ENCODE measurements around the gene P2RX6.

The P2RX6 gene

GRCh38 chr22:20992456-20993303 lies 22.3 kb upstream of the P2RX6 start:
- in situ Hi-C loops (cut with HindIII; ENCODE audit: low pct_unique_long_range_greater_than_20kb, low sequenced_read_pairs), result no loop called here
- TF ChIP-seq JUND (IDR thresholded peaks at IDR 0.05; ENCODE audit: low read depth), result no peak
- DNase-seq (ENCODE audit: low read depth in 1 of 2, low spot score in 1 of 2), result no peak

- no peak for DNase-seq (ENCODE audit: low read depth in 1 of 2, low spot score in 1 of 2)
- no peak for TF ChIP-seq JUND (IDR thresholded peaks at IDR 0.05; ENCODE audit: low read depth)
- in situ Hi-C loops (cut with HindIII; ENCODE audit: low pct_unique_long_range_greater_than_20kb, low sequenced_read_pairs), result no loop called here
These were observed 21.4 kb upstream of the P2RX6 start for GRCh38 chr22:20993304-20994127.

DNA sequence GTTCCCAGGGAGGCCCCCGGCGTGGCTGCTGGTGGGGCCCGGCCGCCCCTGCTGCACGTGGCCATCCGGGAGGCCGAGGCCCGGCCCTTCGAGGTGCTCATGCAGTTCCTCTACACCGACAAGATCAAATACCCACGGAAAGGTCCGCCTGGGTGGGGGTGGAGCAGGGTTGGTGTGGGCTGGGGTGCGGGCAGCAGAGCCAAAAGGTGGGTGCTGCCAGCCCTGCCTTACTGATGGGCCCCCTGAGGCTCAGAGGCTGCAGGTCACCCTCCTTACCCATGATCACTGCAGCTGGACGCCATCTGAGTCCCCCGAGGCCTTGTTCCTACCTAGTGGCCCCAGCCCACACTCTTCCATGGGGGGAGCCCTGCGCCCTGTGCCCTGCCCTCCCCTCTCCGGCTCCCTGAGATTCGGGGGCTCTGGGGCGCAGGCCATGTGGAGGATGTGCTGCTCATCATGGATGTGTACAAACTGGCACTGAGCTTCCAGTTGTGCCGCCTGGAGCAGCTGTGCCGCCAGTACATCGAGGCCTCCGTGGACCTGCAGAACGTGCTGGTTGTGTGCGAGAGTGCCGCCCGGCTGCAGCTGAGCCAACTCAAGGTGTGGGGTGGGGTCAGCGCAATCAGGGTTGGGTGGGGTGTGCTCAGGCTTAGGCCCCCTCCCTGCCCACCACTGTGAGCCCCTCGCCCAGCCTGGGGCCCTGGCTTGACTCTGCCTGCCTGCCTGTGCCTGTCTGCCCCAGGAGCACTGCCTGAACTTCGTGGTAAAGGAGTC lies 20.6 kb upstream of the P2RX6 start:
- in situ Hi-C loops (cut with HindIII; ENCODE audit: low pct_unique_long_range_greater_than_20kb, low sequenced_read_pairs), result no loop called here

GRCh38 chr22:20994902-20995241 lies 20.1 kb upstream of the P2RX6 start:
- no peak for TF ChIP-seq JUND (IDR thresholded peaks at IDR 0.05; ENCODE audit: low read depth)
- in situ Hi-C loops (cut with HindIII; ENCODE audit: low pct_unique_long_range_greater_than_20kb, low sequenced_read_pairs), result no loop called here
- DNase-seq (ENCODE audit: low read depth in 1 of 2, low spot score in 1 of 2), result no peak

More for the DNA sequence above, 20.6 kb upstream of the P2RX6 start:
- TF ChIP-seq JUND (IDR thresholded peaks at IDR 0.05; ENCODE audit: low read depth), result no peak
- DNase-seq (ENCODE audit: low read depth in 1 of 2, low spot score in 1 of 2), result no peak

GRCh38 chr22:20995329-20996030 lies 19.5 kb upstream of the P2RX6 start:
- in situ Hi-C loops (cut with HindIII; ENCODE audit: low pct_unique_long_range_greater_than_20kb, low sequenced_read_pairs), result no loop called here

GRCh38 chr22:20996031-20996410 lies 18.9 kb upstream of the P2RX6 start:
- in situ Hi-C loops (cut with HindIII; ENCODE audit: low pct_unique_long_range_greater_than_20kb, low sequenced_read_pairs), result no loop called here
- no peak for DNase-seq (ENCODE audit: low read depth in 1 of 2, low spot score in 1 of 2)
- TF ChIP-seq JUND (IDR thresholded peaks at IDR 0.05; ENCODE audit: low read depth), result no peak

More at GRCh38 chr22:20995329-20996030, 19.5 kb upstream of the P2RX6 start:
- TF ChIP-seq JUND (IDR thresholded peaks at IDR 0.05; ENCODE audit: low read depth), result no peak
- DNase-seq (ENCODE audit: low read depth in 1 of 2, low spot score in 1 of 2), result no peak

- DNase-seq (ENCODE audit: low read depth in 1 of 2, low spot score in 1 of 2), result no peak
- TF ChIP-seq JUND (IDR thresholded peaks at IDR 0.05; ENCODE audit: low read depth), result no peak
- in situ Hi-C loops (cut with HindIII; ENCODE audit: low pct_unique_long_range_greater_than_20kb, low sequenced_read_pairs), result no loop called here
These were observed 18.1 kb upstream of the P2RX6 start for GRCh38 chr22:20996598-20997535.

GRCh38 chr22:20997536-20998257 lies 17.3 kb upstream of the P2RX6 start:
- no peak for DNase-seq (ENCODE audit: low read depth in 1 of 2, low spot score in 1 of 2)
- in situ Hi-C loops (cut with HindIII; ENCODE audit: low pct_unique_long_range_greater_than_20kb, low sequenced_read_pairs), result no loop called here
- TF ChIP-seq JUND (IDR thresholded peaks at IDR 0.05; ENCODE audit: low read depth), result no peak

DNA sequence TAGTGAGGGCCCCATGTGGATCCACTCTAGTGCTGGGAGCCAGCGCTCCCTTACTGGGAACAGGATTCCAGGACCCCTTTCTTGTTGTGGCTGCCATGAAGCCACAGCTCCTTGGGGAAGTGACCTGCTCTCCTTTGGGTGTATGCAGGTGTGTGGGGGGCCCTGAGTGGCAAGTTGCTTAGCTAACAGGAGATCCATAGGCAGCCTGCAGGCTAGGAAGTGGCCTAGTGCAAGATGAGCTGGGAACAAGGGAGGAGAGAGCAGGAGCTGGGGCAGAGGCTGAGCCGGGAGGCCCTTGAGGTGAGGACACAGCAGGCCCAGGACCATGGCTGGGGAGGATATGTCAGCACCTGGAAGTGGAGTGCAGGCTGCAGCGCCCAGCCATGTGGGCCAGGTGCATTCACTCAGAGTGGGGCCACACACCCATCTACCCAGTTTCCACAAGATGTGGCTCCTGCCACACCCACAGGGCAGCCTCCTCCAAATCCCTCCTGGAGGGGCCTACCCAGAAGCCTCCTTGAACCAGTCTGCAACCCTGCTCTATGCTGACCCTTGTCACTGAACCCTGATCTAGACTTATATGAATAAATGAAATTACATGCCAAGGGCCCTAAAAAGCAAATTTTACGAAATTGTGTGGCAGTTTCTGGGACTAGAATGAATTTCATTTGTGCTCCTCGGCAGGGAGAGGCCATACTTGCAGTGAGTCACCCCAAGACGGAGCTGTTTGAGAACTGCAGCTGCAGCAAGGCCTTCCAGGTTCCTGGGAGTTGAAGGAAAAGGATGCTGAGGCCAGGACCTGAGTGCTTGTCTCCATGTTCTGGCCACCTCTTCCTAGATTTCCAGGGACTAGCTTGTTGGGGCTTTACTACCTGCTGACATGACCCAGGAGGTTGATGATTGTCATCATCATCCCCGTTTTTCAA lies 16.3 kb upstream of the P2RX6 start:
- no peak for DNase-seq (ENCODE audit: low read depth in 1 of 2, low spot score in 1 of 2)
- in situ Hi-C loops (cut with HindIII; ENCODE audit: low pct_unique_long_range_greater_than_20kb, low sequenced_read_pairs), result no loop called here
- TF ChIP-seq JUND (IDR thresholded peaks at IDR 0.05; ENCODE audit: low read depth), result no peak

All from T47D (cell line).